Measurements from ENCODE around the gene RALGPS1. TPM values are rescaled to one million over a fixed set of nuclear protein-coding genes. Genes with fewer than 3 reads are reported as not detected.

RALGPS1 gene
- total RNA-seq, 1 donor from 2014 or later = 30.7 TPM

GRCh38 chr9:127149010-127149409, 234.4 kb downstream of the RALGPS1 start:
- Mint-ChIP-seq H3K4me1 (peaks cover 6% of the 10 kb centered on the region), H3K27me3 (ENCODE audit: insufficient read depth, low read depth) (peaks cover 6% of the 10 kb centered on the region), H3K4me3 (no peak overlapping the region), H3K27ac (no peak overlapping the region), H3K36me3 (no peaks in the 10 kb centered on the region), H3K9me3 (peaks cover 2% of the 10 kb centered on the region)
- H3K36me3 ChIP-seq = no peaks in the 10 kb centered on the region
- H4K20me1 ChIP-seq (ENCODE audit: low read depth) = no peaks in the 10 kb centered on the region
- no peaks in the 10 kb centered on the region for H3K79me2 ChIP-seq (ENCODE audit: low read depth)
- H3K4me1 ChIP-seq = no peaks in the 10 kb centered on the region
- no peak overlapping the region for H3K9ac ChIP-seq
- H3K4me2 ChIP-seq = no peak overlapping the region
- no peak overlapping the region for H3K27ac ChIP-seq
- no peaks in the 10 kb centered on the region for H3K9me3 ChIP-seq (ENCODE audit: low read depth)
- DNase-seq (ENCODE audit: low spot score) = no peak
- no peaks in the 10 kb centered on the region for H3F3A ChIP-seq (ENCODE audit: low read depth)
- H3K4me3 ChIP-seq = no peak overlapping the region
- no peaks in the 10 kb centered on the region for H3K27me3 ChIP-seq
- no peak for TF ChIP-seq EZH2phosphoT487 (IDR thresholded peaks at IDR 0.05)
- TF ChIP-seq CTCF (IDR thresholded peaks at IDR 0.05) = no peak
- TF ChIP-seq EZH2 (IDR thresholded peaks at IDR 0.05) = no peak
- H2AFZ ChIP-seq (replicated peaks) = no peak overlapping the region

GRCh38 chr9:127149463-127150390, 235.1 kb downstream of the RALGPS1 start:
- Mint-ChIP-seq H3K9me3 (peaks cover 2% of the 10 kb centered on the region), H3K27me3 (ENCODE audit: insufficient read depth, low read depth) (peaks cover 6% of the 10 kb centered on the region), H3K27ac (no peak overlapping the region), H3K4me1 (peaks cover 5% of the 10 kb centered on the region), H3K36me3 (no peaks in the 10 kb centered on the region), H3K4me3 (no peak overlapping the region)
- Histone ChIP-seq H3K27me3 (no peaks in the 10 kb centered on the region), H3K79me2 (ENCODE audit: low read depth) (no peaks in the 10 kb centered on the region), H3K4me2 (no peak overlapping the region), H3K9ac (no peak overlapping the region), H4K20me1 (ENCODE audit: low read depth) (no peaks in the 10 kb centered on the region), H3K36me3 (no peaks in the 10 kb centered on the region), H3K27ac (no peak overlapping the region), H3K9me3 (ENCODE audit: low read depth) (no peaks in the 10 kb centered on the region), H3K4me1 (no peaks in the 10 kb centered on the region), H2AFZ (replicated peaks) (no peak overlapping the region), H3F3A (ENCODE audit: low read depth) (no peaks in the 10 kb centered on the region), H3K4me3 (no peak overlapping the region)
- no peak for TF ChIP-seq EZH2 (IDR thresholded peaks at IDR 0.05)
- no peak for TF ChIP-seq CTCF (IDR thresholded peaks at IDR 0.05)
- no peak for DNase-seq (ENCODE audit: low spot score)

- H3K27ac ChIP-seq = no peak overlapping the region
- Mint-ChIP-seq H3K9me3 (no peaks in the 10 kb centered on the region), H3K4me3 (no peak overlapping the region), H3K36me3 (no peaks in the 10 kb centered on the region), H3K27me3 (ENCODE audit: insufficient read depth, low read depth) (peaks cover 6% of the 10 kb centered on the region), H3K4me1 (peaks cover 2% of the 10 kb centered on the region), H3K27ac (no peak overlapping the region)
- no peak for DNase-seq (ENCODE audit: low spot score)
- no peak overlapping the region for H3K9ac ChIP-seq
- no peaks in the 10 kb centered on the region for H4K20me1 ChIP-seq (ENCODE audit: low read depth)
- peaks cover 5% of the 10 kb centered on the region for H3K4me1 ChIP-seq
- H3K9me3 ChIP-seq (ENCODE audit: low read depth) = no peaks in the 10 kb centered on the region
- no peak overlapping the region for H3K4me3 ChIP-seq
- no peaks in the 10 kb centered on the region for H3K36me3 ChIP-seq
- H2AFZ ChIP-seq (replicated peaks) = no peak overlapping the region
- TF ChIP-seq EZH2 (IDR thresholded peaks at IDR 0.05) (no peak), EZH2phosphoT487 (IDR thresholded peaks at IDR 0.05) (no peak)
- H3F3A ChIP-seq (ENCODE audit: low read depth) = peaks cover 6% of the 10 kb centered on the region
- H3K27me3 ChIP-seq = no peaks in the 10 kb centered on the region
- H3K4me2 ChIP-seq = no peak overlapping the region
- H3K79me2 ChIP-seq (ENCODE audit: low read depth) = no peaks in the 10 kb centered on the region
Observed at GRCh38 chr9:127153501-127153900, 238.9 kb downstream of the RALGPS1 start.

GRCh38 chr9:127154003-127154389, 239.4 kb downstream of the RALGPS1 start:
- no peak overlapping the region for H3K9ac ChIP-seq
- Mint-ChIP-seq H3K4me1 (peaks cover 5% of the 10 kb centered on the region), H3K9me3 (no peaks in the 10 kb centered on the region), H3K27ac (no peak overlapping the region), H3K27me3 (ENCODE audit: insufficient read depth, low read depth) (peaks cover 6% of the 10 kb centered on the region), H3K36me3 (no peaks in the 10 kb centered on the region), H3K4me3 (no peak overlapping the region)
- TF ChIP-seq CTCF (IDR thresholded peaks at IDR 0.05) = no peak
- TF ChIP-seq EZH2phosphoT487 (IDR thresholded peaks at IDR 0.05) = no peak
- no peak for TF ChIP-seq EZH2 (IDR thresholded peaks at IDR 0.05)
- no peak overlapping the region for H3K4me2 ChIP-seq
- peaks cover 10% of the 10 kb centered on the region for H3K4me1 ChIP-seq
- H3K27ac ChIP-seq = no peak overlapping the region
- H3K79me2 ChIP-seq (ENCODE audit: low read depth) = no peaks in the 10 kb centered on the region
- no peaks in the 10 kb centered on the region for H3K27me3 ChIP-seq
- peaks cover 11% of the 10 kb centered on the region for H3F3A ChIP-seq (ENCODE audit: low read depth)
- no peak for DNase-seq (ENCODE audit: low spot score)
- no peaks in the 10 kb centered on the region for H4K20me1 ChIP-seq (ENCODE audit: low read depth)
- no peak overlapping the region for H3K4me3 ChIP-seq
- H3K36me3 ChIP-seq = no peaks in the 10 kb centered on the region
- no peak overlapping the region for H2AFZ ChIP-seq (replicated peaks)
- no peaks in the 10 kb centered on the region for H3K9me3 ChIP-seq (ENCODE audit: low read depth)
